Stimulated activated CD4-positive, alpha-beta T cell treated with anti-CD3 and anti-CD28 coated beads, TNF-alpha, amount 100 ng/mL, for 1 hour (primary cell): Measurements from ENCODE around the gene COL15A1.

Experiments
- DNase-seq, 3 donors: peaks; one replicate each; pipeline ENCODE4 v3.0.0-alpha.2; 2020; ENCODE audit warnings: low read depth in 3 of 3, low spot score in 1 of 3

The COL15A1 gene

DNA sequence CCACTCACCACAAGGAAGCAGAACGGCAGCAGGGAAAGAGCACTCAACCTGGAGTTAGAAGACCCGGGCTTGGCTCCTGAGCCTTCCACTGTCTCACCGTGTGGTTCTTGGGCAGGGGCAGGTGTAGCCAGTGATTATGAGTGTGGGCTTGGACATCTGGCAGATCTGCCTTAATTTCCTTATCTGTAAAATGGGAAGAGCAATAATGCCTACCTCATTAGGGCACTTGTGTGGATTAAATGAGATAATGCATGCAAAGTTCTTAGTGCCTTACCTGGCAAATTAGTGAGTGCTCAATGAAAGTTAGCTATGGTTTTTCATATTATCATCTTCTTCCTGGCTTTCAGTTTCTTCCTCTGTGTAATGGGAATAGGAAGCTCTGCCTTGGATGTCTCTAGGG, 28.1 kb upstream of the COL15A1 start:
- DNase-seq: no peak

DNA sequence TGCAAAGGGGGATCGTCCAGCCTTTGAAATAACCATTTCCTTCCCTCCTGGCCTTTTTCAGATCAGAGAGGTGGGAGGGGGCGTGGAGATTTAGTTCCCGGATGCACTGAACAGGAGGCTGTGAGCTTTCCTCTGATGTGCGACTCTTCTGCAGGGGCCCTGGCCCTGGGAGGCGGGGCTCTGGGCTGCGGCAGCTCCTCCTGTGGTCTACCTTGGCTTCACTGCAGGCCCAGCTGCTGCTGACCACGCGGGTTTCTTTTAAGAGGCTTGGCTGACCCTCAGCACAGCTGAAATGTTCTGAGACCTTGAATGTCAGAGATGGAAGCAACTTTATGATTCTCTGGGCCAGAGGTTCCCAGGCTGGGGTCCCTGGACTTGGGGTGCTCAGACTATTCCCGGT, 27.0 kb upstream of the COL15A1 start:
- no peak for DNase-seq

DNA sequence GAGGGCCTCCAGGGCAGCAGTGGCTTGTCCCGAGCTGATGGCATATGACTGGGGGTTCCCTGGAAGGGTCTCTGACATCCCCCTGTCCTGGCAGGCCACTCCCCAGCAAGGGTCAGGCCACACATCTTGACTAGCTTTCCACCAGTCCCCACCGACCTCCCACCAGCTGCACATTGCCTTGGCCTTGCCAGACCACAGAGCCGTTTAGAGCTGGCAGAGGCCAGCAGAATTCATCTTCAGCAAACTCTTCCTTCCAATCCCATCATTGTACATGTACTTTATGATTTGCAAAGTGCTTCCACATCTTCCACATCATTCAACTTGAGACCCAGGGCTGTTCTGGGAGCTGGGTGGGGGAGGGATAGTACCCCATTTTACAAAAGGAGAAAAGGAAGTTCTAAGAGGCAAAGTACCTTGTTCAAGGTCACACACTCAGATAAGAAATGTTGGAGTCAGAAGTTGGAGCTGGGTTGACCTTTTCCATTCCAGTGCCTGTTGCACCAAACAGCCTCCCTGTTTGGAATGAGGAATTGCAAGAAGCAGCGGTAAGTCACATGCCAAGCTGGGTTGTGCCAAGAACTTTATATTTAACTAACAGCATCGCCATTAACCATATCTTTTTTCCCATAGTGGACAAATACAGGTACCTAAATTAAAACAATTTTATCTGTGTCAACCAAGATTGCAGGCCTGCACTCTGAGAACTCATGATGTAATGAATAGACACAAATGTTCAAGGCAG, 25.8 kb upstream of the COL15A1 start:
- DNase-seq: no peak

DNA sequence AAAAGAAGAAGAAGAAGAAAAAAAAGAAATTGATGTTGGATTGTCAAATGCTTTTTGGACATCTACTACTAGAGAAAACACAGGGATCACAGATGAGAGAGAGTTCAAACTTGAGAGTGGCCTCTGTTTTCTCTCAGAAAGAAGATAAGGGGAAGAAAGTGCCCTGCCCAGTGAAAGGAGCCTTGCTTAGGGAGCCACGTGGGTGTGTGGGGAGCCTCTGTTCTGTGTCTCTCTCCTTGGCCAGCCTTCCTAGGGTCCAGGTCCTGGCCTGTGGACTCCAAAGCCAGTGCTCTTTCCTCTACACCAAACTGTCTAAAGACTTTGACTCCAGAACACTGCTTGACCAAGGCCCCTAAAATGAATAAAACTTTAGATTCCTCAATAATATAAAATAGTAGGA, 22.0 kb upstream of the COL15A1 start:
- no peak for DNase-seq

DNA sequence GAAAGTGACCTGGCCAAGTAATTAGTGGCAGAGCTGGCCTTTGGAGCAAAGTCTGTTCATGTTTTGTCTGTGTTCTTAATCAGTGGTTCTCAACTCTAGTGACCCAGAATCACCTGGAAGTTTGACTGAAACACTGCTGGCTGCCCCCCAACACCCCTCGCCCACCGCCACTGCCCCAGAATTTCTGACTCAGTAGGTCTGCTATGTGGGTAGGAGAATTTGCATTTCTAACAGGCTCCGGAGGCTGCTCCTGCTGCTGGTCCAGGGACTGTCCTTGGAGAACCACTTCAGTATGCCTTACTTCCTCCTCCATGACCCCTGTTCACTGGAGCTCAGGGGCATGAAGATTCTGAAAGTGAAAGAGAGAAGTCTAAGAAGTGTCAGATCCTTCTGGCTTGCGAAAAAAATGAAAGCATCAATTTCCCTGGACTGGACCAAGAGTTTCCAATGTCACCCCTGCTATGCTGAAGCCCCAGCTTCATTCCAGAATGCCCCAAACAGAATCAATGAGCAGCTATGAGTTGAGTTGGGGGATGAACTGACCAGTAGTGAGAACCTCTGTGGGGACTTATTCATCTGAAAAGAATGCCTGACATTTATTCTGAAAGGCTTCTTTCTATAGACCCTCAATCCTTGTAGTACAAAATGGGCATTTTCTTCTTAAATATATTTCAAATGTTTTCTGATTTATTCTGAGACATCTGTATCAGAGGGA, 20.8 kb upstream of the COL15A1 start:
- no peak for DNase-seq

DNA sequence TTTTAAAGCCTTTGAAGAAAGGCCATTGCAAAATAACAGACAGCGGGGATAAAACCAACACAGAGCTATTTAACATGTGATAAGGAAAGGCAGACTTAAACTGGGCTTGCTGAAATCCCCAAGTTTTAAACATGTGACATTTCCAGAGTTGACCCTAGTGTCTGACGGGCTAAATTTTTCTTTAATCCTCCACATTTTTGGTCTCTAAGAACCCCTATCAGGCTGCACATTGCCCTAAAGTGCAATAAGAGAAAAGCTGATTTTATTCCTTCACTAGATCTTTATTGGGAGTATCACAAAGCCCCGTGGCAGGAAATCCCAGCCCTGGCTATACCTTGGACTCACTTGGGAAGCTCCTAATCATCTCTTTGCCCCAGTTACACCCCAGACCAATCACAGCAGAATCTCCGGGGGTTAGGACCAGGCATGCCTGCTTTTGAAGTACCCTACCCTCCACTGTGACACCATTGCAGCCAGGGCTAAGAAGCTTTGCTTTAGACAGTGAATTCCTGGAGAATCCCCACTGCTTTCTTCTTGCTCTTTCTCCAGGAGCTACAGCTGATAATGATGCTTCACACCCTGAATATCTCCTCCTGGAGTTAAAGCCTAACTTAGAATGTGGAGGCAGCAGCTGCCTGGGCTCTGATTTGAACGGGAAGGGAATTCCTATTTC, 20.1 kb upstream of the COL15A1 start:
- DNase-seq: no peak

DNA sequence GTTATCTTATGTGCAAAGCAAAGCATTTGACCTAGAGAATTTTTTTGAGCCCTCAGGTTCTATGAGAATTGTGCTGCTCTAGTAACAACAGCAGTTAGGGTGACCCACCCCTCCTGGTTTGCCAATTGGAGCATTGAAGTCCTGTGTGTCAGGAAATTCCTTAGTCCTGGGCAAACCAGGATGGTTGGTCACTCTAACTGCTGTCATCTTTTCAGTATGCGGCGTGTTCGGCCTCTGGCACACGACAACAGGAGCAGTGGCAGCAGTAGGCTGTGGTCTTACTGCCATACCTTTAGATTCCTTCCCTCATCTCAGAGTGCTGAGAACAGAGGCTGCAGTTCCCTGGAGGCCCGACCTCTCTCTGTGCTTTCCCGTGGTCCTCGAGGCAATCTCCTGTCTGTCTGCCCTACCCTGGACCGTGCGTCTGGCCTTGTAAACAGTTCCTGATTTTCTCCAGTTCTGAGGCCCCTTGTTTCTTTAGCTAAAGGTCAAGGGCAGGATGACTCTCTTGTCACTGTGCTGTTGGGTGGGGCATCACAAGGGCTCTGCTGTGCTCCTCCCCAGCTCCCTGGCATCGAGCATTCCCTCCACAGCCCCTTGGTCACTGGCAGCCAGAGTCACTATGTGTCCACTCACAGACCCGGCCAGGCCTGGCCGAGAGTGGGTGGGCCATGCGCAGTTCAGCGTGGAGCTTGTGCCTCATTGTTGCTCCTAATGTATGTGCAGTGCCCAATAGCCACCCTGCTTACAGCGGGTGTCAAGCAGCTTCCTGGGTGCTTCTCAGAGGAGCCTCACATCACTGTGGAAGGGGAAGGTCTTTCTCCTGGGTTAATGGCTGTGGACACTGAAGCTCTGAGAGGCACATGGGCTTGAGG, 18.5 kb upstream of the COL15A1 start:
- no peak for DNase-seq

DNA sequence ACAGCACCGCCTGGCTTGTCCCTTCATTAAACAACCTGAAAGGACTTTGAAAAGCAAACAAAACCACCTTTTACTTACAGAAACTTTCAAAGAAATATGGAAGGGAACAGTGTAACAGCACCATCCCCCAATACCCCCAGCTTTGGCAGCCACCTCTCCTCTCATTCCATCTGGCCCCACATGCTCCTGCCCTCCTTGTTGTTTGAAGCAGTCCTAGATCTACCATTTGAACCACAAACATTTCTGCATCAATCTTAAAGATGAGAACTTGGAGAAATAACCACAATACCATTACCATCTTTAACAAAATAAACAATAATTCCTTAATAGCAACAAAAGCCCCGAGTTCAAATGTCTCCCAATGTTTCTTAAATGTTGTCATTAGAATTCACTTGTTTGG, 17.8 kb upstream of the COL15A1 start:
- no peak for DNase-seq

DNA sequence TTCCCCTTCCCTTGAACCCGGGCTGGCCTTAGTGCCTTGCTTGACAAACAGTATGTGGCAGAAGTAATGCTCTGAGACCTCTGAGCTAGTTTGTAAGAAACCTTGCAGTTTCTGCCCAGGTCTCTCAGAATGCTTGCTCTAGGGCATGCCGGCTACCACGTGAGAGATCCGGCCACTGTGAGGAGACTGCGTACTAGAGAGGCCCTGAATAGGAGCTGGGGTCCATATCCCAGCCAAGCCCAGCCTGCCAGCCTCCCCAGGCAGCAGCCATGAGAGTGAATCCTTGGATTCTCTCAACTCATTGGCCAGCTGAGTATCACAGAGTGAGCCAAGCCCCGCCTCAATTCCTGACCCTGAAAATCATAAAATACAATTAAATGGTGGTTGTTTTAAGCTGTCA, 16.0 kb upstream of the COL15A1 start:
- no peak for DNase-seq

DNA sequence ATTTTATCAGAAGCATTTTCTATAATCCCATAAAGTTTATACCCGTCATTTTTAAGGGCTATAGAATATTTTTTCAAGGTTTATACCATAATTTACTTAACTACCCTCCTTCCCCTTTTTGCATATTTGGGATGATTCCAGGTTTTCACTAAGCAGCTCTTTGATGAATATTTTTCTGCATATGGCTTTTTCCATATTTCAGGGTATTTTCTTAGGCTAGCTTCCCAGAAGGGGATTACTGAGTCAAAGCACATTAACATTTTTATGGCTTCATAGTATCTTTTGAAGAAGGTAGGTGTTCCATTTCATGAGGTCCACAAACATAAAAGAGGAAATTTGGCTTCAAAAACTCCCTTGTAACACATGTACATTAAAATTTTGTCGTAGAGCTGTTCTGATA, 14.6 kb upstream of the COL15A1 start:
- no peak for DNase-seq

DNA sequence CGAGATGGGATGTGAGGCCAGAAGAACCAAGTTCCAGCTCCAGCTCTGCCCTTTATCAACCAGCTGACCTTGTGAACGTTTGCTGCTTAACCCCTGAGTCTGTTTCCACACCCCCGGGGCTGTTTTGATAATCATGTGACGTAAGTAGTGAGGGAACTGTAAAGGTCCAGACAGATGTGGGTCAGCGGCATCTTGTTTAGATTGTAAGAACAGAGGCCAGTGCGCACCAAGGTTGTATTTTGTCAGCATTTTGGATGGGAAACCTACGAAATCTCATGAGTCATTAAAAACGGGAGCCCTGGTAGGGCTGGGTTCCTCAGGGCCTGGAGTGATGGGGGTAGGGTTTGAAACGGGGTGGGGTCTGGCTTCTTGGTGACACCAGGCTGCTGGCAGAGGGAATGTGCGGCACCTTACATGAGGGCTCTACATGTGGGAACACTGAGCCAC, 13.8 kb upstream of the COL15A1 start:
- no peak for DNase-seq

DNA sequence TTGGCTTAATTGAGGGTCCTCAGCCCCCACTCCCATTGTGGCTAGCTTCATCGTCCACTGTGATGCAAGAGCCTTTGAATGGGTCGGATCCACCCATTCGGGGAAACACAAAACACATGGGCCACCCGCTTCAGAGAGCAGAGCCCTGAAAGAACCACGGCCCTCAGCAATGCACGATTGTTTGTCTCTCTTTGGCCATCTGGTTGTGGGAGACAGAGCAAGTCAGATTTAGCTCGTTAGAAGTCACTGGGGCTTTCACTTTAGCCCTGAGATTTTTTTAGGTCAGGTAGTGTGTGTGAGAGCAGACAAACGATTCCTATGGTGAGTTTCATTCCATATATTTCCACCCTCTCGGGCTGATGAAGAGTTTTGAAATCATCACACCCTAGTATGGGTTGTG, 12.9 kb upstream of the COL15A1 start:
- DNase-seq: no peak

DNA sequence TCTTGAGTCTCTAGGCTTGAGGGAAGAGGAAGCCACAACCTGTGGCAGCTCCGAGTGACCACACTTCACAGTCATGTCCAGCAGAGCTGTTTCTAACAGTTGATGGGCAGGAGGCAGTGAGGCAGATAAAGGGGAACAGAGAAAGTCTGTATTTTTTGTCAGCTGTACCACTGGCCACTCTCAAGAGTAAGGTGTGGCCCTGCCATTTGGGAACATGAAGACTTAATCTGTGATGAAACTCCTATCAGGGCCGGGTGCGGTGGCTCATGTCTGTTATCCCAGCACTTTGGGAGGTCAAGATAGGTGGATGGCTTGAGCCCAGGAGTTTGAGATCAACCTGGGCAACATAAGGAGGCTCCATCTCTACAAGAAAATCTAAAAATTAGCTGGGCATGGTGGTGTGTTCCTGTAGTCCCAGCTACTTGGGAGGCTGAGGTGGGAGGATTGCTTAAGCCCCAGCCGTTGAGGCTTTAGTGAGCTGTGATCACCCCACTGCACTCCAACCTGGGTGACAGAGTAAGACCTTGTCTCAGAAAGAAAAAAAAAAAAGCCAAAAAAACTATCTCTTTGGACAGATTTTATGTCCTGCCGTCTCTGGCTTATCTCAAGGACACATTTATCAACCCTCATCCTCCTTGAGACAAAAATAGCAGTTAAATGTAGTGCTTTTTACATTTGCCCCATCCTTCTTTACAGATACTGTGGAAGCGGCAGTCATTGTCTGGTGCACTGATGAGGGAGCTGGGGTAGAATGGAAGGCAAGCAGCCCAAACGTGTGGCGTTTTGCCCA, 11.9 kb upstream of the COL15A1 start:
- DNase-seq: no peak

DNA sequence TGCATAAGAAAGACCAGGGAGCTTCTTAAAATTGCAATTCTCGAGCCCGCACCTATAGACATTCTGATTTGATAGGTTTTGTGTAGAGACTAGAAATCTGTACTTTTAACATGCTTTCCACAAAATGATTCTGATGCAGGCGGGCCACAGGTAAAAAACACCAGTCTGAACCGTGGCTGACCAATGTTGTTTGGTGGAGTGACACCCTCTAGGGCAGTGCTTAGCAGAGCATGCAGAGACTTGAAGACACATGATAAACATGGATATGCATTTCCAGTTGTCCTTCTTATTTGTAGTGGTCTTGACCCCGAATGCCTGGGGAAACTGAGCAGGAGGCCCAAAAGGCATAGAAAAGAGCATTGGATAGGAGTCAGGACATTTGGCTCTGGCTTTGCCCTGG, 10.5 kb upstream of the COL15A1 start:
- DNase-seq: no peak

DNA sequence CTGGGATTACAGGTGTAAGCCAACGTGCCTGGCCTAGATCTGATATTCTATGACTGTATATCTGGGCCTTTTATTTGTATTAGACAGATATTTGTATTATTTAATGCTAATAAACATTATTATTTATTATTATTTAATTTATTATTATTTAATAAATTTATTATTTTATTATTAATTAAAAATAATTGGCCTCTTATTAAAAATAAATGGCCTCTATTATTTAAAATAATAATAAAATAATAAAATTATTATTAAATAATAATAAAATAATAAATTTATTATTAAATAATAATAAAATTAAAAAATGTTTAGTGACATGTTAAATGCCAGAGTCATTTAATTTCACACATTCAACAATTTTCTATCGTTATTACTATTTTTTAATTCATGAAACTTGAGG, 9.8 kb upstream of the COL15A1 start:
- no peak for DNase-seq

DNA sequence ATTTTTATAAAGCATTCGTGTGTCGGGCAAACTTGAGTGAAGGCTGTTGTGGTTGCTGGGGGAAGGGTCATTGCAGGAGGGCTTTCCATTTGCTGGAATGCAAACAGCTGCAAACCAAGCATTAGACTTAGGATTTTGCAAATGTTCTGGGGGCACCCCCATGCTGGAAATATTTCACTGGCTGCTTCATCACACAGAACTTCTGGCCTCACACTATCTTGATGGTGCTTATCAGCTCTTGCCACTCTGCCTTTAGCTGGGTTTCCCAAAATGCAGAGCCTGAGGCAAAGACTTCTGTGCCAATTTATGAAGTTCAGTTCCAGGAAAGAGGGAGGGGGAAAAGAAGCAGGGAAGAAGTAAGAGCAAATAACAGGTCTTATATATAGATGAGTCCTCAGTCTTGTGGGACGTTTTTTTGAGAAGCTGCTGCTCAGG, 8.6 kb upstream of the COL15A1 start:
- DNase-seq: no peak

DNA sequence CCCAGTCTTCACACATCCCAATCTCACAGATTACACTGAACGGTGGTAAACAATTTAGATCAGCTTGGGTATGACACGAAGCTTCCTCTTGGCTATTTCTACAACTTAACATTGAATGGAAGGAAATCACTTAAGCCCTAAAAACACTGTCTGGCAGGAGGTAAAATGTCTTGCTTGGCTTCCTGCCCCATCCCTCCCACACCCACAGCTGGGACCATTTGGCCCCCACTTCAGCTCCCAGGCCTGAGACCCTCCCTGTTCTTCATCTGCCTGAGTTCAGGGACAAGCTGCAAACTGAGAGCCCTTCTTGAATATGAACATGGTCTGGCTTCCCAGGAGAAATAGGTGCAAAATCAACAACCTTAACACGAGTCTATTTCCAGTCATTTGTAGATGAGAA, 3.4 kb upstream of the COL15A1 start:
- no peak for DNase-seq

DNA sequence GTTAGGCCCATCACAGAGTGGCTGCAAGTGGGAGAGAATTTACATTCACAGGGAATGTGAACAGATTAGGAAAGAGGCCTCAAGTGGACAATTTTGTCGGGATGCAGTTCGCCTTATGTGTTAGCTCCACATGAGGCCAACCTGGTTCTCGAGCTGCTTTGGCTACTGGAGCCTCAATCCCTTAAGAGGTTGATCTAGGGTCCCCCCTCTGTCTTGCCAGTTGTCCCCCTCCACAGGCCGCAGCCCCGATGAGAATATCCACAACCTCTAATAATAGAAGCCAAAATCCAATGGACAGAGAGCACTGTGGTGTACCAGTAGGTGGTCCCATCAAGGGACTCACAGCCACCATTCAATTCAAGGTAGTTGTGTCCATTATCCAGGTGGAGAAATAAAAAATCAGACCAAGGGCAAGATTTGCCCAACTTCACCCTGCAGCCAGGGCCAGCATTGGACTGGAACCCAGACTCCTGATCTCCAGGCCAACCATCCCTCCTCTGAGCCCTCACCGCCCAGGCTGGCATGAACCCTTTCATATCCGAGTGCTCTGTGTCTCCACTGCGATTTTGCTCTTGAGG, 1.7 kb upstream of the COL15A1 start:
- no peak for DNase-seq

DNA sequence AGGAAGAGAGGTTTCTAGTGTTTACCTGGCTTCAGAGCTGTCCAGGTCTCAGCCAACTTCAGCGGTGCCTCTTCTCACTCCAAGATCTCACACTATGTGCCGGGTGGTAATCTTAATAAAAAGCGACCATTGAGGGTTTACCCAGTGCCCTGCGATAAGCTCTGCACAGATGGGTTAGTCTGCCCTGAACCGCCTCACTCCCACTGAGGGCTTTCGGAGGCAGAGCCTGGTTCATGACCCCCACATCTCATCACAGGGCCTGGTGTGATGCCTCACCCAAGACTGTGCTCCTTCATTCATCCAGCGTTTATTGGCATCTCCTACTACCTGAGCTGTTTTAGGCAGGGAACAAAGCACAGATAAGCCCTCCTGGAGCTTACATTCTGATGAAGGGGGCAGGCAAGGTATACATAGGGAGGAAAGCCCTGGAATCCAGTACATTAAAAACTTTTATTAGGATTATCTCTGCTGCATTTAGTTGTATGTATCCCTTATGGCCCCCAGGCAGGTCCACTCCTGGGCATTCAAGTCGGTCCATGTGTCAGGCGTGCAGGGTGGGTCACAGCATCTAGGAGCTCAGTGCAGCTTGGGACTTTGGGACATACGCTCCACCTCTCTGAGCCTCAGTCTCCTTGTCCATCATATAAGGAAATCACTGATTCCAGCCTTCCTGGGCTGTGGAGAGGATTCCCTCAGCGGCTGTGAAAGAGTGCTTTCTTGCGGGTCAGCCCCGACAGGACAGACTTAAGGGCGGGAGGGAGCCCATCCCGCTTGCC, 613 bp upstream of the COL15A1 start:
- no peak for DNase-seq
